NCI-H1092 treated with DMSO at 0.1 percent for 48 hours (cell line): Measurements from ENCODE around the gene BTNL9.
"Not testable (repeated sequence)": the region's sequence is repeated elsewhere in the genome, so short reads cannot be mapped to it uniquely, and the experiment has no call there.

Source experiments
- DNase-seq: peaks from one replicate; lab custom pipeline; 2025; lab: John Stamatoyannopoulos, UW

The BTNL9 gene

GRCh38 chr5:181042722-181043121, 2.7 kb downstream of the BTNL9 start:
- no peak for DNase-seq

DNA sequence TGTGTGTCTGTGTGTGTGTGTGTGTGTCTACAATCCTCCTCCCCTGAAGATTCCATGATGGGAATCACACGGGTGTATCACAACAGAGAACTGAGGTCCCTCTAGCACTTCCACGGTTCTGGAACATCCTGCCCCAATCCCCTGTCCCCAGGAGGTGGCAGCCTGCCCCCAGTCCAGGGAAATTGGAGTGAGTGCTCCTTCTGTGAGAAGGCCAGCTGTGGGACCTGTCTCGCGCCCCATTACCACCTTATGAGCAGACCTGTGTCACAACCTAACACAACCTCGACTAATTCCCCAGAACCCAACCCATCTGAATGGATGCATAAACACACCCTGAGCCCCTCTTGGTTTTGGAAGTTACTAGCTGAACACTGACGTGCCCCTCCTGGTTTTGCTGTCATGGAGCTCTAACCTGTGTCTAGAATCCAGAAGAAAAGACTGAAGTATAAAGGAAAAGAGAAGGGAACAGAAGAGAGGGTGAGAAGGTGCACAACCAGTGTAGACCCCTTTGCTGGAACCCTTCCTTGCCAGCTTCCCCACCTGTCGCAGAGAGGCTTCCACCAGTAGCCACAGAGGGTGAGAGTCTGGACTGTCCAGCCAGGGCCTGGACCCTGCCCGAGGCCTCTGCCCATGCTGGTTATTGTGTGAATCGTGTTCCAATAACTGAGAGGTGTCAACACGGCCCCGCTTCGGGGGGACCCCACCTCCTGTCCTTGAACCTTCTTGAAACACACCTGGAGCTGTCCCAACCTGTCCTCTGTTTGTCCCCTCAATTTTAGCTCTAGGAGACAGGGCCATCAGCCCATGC, 3.4 kb downstream of the BTNL9 start:
- no peak for DNase-seq

DNA sequence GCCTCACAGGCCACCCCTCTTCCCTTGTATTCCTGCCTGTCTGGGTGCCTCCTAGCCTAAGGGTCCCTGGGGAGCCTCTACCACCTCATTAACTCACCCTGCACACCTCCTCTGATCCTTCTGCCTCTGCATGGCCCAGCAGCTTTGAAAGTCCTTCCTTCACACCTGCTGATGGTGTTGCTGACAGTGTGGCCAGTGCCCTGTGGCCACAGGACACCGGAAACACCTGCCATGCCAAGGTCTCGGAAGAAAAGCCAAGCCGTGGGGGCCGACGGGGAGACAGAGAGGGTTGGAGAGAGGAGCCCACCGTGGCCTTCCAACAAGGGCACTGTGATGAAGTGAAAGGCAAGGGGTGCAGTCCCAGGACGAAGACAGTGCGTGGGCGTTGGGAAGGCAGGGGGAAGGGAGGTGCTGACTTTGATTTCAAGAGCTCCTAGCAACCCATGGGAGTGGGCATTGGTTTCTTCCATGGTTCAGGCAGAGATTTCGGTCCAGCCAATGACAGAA, 4.1 kb downstream of the BTNL9 start:
- DNase-seq: no peak

DNA sequence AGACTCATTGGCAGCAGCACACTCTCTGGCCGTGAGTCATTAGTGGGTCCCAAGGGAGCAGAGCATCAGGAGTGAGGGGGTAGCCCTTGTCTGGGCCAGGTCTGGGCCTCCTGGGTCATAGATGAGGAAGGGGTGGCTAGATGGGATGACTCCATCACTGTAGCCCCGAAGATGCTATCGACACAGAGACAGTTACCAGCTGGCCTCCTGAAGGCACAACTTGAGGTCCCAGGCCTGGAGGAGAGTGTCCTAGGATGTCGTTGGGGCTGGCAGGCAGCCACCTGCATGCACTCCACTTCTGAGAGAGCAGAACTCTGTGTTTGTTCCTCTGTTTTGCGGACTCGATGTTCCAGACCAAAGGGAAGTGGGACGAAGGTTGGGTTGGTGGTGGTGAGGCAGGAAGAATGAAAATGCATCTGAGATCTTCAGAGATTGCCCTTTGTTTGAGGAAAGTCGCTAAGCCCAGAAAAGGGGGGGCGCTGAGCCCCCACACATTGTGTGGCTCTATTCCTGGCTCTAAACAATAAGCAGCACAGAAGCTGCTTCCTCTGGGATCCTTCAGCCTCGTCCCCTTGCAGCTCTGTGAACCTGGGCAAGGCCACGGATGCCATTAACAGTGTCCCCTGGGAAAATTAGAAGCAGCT, 4.7 kb downstream of the BTNL9 start:
- DNase-seq: no peak

GRCh38 chr5:181045316-181045715, 5.2 kb downstream of the BTNL9 start:
- no peak for DNase-seq

DNA sequence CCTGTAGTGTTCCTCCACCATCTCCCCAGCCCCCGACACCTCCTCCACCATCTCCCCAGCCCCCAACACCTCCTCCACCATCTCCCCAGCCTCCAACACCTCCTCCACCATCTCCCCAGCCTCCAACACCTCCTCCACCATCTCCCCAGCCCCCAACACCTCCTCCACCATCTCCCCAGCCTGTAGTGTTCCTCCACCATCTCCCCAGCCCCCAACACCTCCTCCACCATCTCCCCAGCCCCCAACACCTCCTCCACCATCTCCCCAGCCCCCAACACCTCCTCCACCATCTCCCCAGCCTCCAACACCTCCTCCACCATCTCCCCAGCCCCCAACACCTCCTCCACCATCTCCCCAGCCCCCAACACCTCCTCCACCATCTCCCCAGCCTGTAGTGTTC, 5.8 kb downstream of the BTNL9 start:
- DNase-seq: not testable (repeated sequence)

GRCh38 chr5:181047288-181047687, 7.2 kb downstream of the BTNL9 start:
- DNase-seq: no peak

DNA sequence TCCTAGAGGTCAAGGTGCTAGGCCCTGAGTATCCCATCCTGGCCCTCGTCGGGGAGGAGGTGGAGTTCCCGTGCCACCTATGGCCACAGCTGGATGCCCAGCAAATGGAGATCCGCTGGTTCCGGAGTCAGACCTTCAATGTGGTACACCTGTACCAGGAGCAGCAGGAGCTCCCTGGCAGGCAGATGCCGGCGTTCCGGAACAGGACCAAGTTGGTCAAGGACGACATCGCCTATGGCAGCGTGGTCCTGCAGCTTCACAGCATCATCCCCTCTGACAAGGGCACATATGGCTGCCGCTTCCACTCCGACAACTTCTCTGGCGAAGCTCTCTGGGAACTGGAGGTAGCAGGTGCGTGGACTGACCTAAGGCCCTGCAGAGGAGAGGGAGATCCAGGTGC, 7.9 kb downstream of the BTNL9 start:
- no peak for DNase-seq

DNA sequence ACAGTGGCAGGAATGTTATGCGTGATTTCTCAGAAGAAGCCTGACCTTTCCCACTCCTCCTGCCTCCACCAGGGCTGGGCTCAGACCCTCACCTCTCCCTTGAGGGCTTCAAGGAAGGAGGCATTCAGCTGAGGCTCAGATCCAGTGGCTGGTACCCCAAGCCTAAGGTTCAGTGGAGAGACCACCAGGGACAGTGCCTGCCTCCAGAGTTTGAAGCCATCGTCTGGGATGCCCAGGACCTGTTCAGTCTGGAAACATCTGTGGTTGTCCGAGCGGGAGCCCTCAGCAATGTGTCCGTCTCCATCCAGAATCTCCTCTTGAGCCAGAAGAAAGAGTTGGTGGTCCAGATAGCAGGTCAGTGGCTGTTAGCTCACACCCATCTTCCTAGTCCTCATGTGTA, 9.9 kb downstream of the BTNL9 start:
- DNase-seq: no peak

- no peak for DNase-seq
These were observed 12.0 kb downstream of the BTNL9 start for GRCh38 chr5:181051841-181052671.

- DNase-seq: no peak
These were observed 12.8 kb downstream of the BTNL9 start for GRCh38 chr5:181052672-181053487.

DNA sequence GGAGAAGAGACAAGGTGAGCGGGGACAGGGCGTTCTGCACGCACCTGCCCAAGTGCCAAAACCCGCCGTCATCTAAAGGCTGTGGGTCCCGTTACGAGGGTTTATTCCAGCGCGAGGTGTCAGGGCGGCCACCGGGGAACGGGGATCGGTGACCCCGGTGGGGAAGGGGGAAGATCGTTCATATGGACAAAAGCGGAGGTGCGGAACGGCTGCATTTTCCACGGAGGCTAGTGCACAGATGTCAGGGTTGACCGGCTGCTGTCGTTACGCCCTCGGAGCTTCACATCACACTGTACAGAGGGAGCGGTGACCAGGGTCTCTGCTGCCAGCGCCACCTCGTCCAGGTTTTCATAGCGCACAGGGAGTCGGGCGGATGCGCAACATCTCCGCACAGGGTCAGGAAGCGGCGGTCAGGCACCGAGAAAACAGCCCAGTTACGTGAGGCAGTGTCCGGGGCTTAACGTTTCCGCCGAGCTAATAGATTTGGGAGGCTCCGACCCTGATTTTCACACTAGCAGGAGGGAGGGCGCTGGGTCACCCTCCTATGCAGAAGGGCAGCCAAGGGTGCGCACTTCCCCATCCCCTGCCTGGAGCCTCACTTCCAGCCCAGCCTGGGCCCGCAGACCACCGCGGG, 13.5 kb downstream of the BTNL9 start:
- DNase-seq: no peak

DNA sequence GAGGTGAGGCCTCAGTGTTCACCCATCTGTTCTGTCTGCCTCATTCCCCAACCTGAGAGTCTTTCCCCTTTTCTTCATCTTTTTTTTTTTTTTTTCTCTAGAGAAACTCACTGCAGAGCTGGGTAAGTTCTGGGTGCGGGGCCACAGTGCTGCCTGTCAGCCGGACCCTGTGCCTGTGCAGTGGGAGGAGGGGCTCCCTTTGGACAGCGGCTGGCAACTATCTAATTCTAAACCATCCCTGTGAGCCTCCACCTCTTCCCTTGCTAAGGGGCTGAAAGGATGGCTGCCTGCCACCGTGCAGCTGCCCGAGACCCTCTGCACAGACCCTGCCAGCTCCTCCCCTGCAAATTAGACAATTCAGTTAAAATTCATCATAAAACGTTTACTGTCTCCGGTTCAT, 14.1 kb downstream of the BTNL9 start:
- no peak for DNase-seq

DNA sequence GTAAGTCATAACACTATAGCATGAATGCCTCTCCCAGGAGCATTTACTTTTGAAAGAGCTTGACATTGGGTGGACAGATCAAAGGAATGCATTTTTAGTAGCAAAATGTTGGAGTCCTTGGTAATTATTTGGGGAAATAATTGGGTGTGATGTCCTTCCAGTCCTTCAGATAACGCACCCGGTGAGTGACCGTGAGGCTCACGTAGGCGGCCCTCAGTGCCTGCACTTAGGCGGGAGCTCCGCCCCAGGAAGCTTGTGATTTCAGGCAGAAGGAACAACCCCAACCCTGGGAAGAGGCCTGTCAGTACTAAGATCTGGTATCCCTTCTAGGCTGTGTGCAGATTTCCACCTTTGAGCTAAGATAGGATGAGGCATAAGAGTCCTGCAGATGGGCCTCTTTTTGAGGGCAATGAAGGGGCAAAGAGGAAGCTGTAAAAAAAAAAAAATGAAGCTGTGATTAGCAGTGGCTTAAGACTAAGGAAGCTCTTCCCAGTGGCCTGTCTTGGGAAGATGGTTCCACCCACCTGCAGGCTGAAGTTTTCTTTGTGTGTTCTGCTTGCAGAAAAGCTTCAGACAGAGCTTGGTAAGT, 14.9 kb downstream of the BTNL9 start:
- no peak for DNase-seq

GRCh38 chr5:181056431-181056830, 16.4 kb downstream of the BTNL9 start:
- DNase-seq: no peak

GRCh38 chr5:181058321-181058720, 18.3 kb downstream of the BTNL9 start:
- no peak for DNase-seq

- no peak for DNase-seq
These were observed 18.8 kb downstream of the BTNL9 start for GRCh38 chr5:181058786-181059296.

DNA sequence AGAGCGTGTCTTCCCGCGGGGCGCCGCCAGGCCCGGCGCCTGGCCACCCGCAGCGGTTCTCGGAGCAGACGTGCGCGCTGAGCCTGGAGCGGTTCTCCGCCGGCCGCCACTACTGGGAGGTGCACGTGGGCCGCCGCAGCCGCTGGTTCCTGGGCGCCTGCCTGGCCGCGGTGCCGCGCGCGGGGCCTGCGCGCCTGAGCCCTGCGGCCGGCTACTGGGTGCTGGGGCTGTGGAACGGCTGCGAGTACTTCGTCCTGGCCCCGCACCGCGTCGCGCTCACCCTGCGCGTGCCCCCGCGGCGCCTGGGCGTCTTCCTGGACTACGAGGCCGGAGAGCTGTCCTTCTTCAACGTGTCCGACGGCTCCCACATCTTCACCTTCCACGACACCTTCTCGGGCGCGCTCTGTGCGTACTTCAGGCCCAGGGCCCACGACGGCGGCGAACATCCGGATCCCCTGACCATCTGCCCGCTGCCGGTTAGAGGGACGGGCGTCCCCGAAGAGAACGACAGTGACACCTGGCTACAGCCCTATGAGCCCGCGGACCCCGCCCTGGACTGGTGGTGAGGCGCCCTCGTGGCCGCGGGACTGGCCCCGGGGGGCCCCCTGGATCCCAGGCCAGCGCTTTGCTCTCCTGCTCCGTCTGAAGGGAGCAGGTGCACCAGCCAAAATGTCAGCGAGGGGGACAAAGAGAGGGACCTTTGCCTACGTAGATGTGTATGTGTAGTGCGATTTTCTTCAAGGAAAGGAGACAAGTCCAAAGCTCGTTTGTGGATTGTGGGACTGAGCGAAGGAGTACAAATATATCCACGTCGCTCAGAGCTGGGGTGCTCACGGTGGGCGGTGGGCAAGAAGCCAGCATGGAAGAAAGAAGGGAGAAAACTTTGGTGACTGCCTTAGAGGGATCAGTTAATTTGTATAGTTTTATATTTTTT, 19.5 kb downstream of the BTNL9 start:
- DNase-seq: no peak

DNA sequence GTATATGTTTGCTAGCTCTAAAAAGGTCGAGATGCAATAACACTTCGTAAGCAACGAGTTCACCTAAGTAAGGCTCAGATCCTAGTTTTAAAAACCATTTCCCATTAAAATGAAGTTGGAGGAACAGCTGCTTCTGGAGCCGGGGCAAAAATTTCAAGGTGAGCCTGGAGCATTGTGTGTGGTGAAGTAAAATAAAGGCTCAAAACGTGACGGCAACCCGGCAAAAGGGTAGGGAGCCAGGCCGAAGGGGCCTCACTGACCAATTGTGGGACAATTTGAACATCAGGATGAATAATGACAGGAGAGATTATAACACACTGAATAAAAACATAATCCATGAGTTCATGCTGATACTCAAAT, 20.1 kb downstream of the BTNL9 start:
- DNase-seq: no peak

DNA sequence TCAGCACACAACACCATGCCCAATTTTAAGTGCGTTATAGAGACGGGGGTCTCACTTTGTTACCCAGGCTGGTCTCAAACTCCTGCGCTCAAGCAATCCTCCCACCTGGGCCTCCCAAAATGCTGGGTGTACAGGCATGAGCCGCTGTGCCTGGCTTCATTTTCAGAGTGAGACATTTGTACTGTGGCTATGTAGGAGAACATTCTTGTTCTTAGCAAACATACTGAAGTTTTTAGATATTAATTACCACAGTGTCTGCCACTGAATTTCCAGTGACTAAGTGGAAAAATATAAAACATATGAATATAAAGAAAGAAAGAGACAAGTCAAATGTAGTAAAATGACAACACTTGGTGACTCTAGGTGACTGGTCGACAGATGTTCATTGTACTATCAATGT, 20.9 kb downstream of the BTNL9 start:
- no peak for DNase-seq
